SK-N-MC (cell line): Measurements from ENCODE around the gene NEK9.

Experiments used
- EZH2 ChIP-seq: fragments of 200-600 bp; sonication (generic); IDR thresholded peaks from one replicate; pipeline ENCODE4 v1.6.1; 2017; ENCODE audit warnings: antibody characterized with exemption
- FOXP2 ChIP-seq: optimal IDR thresholded peaks from 2 replicates; pipeline ENCODE3; 2011; ENCODE audit warnings: mild to moderate bottlenecking, moderate library complexity; ENCODE audit not compliant: insufficient read depth; ENCODE audit errors: extremely low read length, control extremely low read depth
- POLR2AphosphoS5 ChIP-seq: IDR thresholded peaks from 2 replicates; pipeline ENCODE4 v1.6.1; 2012; ENCODE audit warnings: mild to moderate bottlenecking, low read depth, low read length, borderline replicate concordance

- no peak for TF ChIP-seq POLR2AphosphoS5
- TF ChIP-seq EZH2, result no peak
- no peak for TF ChIP-seq FOXP2
These were observed 60.2 kb downstream of the NEK9 start for GRCh38 chr14:75066691-75067090.
